Stimulated activated CD8-positive, alpha-beta memory T cell treated with anti-CD3 and anti-CD28 coated beads, Interleukin-7, amount 100 ng/mL, for 1 hour (primary cell): ENCODE data around the gene PITX2.

ENCODE experiments used
- DNase-seq, 2 donors: peaks; one replicate each; pipeline ENCODE4 v3.0.0-alpha.2; 2020; ENCODE audit warnings: low read depth in 2 of 2

The PITX2 gene

DNA sequence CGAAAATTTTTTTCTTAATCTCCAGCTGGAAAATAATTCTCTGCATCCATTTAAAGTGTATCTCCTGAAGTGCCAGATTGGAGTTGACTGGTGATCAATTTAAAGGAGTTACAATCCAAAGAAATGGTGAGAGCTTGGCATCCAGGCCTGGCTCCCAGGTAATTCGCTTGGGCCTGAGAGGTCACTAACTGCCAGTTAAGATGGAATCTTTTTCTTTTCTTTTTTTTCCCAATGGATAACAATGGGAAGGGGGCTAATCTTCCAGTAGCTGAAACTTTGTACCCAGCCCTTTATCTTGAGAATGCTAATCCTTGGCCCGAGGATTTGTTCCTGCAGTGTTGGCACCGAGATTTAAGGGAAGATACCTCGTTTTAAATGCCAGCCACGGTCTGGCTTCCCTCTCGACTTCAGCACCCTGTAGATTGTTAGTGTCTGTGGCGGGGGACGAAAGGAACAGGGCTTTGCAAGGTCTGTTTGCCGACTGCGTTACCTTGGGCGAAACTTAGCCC is 13.3 kb upstream of the PITX2 start:
- DNase-seq, result no peak

DNA sequence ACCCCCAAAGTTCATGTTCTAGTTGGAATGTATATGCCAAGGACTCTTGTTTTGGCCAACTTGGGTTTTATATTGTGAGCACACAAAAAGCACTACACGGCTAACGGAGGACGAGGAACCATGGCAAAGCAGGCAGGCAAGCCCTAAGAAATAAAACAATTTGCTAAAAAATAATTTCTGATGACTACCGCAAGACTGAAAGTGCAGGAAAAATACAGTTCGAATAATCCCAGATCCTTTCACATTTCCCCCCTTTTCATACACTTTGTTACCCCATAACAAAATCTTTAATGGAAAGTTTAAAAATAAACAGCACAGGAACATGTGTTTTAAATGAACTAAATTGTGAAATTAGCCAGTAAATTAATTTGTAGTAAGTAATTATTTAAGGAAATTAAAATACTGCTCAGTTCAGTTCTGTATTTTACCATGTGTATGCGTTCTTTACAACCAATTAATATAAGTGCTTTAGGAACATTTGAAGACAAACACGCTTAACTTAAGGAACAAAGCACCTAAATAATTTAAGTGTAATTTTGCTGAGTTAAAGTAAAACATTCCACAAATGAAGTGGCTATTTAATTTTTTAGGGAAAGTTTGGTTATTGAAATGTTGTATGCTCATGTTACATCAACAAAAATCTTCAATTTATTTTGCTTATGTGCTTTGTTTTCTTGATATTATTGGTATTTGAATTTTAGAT is 12.4 kb upstream of the PITX2 start:
- no peak for DNase-seq

- DNase-seq, result no peak
These were observed 11.7 kb upstream of the PITX2 start for GRCh38 chr4:110634350-110635162.

DNA sequence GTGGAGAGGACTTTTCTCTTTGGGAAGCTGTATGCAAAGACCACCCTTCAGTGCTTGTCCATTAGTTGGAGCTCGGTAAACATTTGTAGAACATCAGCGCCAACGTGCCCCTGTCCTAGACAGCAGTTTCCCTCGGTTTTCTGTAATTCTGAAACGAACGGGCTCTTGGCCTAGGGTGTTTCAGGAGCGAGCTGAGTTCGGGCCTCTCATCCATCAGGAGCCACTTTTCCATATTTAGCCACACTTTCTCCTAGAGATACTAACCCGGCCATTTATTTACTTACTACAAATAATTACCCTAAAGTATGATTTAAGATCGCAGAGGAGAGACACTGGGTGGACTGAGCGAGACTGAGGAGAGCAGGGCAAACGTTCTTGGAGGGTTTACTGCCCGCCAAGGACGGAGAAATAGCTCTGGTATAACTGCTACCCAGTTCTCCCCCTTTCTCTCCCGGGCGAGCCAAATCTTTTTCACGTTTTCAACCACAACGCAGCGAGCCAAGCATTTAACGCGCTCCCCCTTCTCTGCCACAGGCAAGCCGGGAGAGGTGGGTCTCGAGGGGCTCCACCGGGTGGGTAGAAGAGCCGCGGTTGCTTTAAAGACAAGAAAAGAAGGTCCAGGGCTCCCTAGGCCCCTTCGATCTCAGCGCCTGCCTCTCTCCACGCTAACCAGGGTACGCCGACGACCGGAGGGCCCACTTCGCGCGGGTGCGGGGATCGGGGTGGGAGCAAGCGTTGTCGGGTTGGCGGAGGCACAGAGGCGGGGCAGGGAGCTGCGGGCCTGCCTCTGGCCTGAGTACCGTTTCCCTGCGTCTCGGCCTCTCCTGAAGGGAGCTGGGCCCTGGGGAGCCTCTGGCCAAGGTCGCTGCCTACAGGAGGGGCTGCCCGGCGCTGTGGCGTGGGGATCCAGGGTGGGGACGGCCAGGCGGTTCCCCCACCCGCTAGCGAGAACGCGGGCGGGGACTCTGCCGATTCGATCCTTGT is 10.8 kb upstream of the PITX2 start:
- DNase-seq, result no peak

DNA sequence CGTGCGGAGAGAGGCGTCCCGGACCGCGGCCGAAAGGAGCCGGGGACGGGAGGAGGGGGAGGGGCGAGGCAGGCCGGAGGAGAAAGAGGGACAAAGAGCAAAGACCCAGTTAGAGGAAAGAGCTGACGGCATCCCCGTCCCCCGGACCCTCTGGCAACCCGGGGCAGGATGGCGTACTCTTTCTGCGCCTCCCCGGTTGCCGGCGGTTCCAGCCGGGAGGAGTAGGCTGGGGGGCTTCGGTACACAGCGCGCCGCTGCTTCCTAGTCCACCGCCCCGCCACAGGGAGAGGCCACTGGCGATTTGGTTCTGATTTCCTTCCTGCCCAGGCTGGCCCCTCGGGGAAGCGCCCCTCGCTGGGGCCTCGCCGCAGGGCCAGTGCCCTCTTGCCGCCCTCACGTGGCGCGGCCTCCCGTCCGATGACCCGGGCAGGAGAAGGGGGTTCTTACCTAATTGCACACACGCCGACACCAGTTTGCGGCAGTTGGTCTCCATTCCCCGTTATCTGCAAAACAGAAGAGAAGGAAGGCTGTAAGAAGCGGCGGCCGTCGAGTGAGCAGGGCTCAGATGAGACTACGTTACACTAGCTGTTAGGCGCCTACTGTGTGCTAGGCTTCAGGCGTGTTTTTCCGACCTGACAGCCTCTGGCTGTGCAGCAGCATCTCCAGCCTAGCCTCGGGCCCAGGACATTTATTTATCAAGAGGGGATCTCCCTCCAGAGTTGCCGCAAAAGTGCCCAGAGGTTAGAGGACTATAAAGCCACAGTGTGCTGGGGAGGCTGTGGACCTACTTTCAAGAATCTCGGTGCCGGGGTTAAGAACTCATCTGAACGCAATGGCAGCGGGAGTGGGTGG is 9.9 kb upstream of the PITX2 start:
- DNase-seq, result no peak

DNA sequence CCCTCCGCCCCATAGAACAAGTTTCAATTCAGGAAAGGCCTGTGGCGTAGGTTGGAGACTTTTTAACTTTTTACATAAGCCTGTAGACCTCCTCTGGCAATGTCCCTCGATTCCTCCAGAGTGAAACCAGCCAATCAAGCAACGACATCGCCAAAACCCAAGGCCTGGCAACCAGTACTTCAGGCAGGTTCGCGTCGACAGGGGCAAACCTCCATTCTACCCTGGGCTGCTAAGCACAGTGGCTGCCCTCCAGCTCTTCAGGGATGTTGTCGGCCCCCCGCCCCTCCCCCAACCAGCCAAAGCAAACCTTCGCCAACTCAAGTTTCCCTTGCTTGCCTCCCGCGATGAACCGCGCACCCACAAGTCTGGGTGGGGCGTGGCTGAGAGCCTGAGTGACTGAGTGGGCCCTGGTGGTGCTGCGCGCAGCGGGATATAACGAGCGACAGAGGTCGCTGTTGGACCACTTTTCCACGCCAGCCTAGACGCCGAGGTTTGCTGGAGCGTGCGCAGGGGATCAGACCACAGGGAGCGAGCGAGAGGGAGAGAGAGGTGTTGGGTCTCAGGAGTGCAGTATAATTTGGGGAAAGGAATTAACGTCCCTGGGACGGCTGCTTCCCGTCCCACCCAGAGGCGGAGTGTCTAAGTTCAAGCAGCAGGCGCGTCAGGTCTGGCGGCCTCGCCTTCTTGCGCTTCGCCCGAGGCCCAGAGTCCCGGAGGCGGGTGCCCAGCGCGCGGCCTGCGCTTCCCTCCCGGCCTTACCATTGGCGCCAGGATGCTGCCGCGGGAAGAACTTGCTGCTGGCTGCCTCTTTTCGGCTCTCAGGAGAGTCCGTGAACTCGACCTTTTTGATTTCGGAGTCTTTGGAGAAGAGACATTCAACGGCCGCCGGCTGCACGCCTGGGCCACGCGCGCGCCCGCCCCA is 9.0 kb upstream of the PITX2 start:
- no peak for DNase-seq

GRCh38 chr4:110630688-110631402 is 8.0 kb upstream of the PITX2 start:
- no peak for DNase-seq

- DNase-seq, result no peak
These were observed 7.2 kb upstream of the PITX2 start for GRCh38 chr4:110629780-110630687.

DNA sequence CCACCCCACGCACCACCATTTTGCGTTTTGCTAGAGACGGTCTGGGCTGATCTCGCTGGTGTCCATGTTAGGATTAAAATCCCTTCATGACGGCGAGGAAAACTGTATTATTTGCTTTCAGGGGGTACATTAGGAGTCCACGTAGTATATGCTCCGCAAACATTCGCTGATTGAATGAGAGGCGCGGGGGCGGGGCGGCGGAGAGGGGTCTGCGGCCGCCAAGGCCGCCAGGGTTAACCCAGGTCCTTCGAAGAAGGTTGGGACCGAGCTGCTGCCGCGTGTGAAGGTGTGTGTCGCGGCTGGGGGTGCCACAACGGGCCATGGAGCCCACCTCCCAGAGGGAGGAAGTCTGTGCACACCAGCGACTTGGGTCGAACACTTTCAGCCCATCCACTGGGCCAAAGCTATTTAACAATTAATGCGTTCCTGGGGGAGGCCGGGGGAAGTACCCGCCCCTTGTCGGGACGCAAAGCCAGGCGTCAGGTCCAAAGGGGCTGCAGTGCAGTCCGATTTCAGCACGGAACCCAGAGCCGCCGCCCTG is 6.4 kb upstream of the PITX2 start:
- no peak for DNase-seq

GRCh38 chr4:110628663-110629213 is 5.9 kb upstream of the PITX2 start:
- DNase-seq, result no peak

DNA sequence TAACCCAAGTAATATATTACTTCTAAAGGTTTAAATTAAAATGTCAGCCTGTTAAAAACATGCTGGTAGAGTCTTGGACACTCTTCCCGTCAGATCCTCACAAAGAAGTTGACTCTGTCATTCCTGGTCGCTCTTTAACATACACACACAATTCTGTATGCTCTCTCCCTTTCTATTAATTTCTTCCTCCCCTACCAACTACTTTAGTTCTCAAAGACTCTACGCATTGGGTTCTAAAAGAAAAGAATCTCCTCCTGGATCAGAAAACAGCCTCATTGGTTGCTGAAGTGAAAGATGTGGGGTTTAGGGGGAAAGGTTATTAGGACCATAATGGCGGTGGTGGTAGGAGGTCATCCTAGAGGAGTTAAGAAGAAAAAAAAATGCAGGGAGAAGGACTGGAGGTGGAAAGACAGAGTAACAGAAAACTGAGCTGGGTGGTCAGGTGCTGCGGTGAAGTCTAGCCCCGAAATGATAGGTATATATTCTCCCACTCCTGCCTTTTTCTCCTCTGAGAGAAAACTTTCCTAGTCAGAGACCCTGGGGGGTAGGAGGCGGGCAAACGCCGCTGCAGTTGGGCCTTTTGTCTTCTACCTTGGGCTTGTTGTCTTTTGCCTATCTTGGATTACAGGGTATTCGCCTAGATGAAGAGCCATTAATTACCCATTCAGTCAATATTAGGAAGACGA is 5.2 kb upstream of the PITX2 start:
- no peak for DNase-seq

DNA sequence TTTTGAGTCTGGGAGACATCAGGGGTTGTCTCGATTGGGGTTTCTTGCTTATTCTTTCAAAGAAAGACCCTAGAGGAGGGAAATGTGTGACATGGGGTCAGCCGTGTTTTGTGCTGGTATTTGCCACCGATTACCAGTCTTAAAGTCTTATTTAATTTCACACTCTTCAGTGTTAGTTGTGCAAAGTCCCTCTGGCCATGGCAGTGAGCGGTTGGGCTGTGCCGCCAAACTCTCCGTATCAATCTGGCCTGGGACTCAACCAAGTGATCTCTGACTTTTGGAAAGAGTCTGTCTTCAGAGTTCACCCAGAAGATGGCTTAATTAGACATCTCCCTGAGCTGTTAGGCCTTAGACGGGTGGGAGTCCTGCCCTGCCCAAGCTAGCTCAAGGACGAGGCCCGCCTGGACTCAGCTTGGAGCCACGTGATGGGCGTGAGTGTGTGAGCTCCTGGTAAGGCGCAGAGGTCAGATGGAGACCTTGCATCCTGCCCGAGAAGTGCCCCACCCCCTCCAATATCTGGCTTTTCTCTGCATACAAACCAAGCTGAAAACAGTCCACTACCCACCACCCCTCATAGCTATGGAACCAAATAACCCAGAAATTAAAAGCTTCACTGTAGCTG is 3.8 kb upstream of the PITX2 start:
- DNase-seq, result no peak

- no peak for DNase-seq
These were observed 2.8 kb upstream of the PITX2 start for GRCh38 chr4:110625576-110626257.

GRCh38 chr4:110624904-110625494 is 2.1 kb upstream of the PITX2 start:
- no peak for DNase-seq

DNA sequence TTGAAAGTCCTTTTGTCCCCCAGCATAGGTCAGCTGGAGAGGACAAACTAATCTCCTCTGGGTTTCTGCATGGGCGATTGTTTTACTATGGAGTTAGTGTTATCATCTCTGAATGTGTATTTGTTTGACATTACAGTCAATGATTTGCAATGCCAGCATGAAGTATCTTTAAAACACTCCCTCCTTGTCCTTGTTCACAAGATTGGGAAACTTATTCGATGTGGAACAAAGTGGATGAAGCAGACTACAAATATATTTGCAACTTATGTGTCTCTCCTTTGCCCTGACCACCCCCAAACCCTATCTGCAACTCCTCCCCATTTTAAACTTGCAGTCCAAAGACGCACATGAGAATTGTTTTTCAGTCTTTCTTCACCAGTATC is 1.5 kb upstream of the PITX2 start:
- no peak for DNase-seq
